GM12801 (cell line): Measurements from ENCODE around the gene LRRC73.

Source experiments
- TF ChIP-seq, protein P1 (sequence below): IDR thresholded peaks from one replicate; pipeline ENCODE4 v1.5.1; 2011; ENCODE audit warnings: control low read depth; ENCODE audit not compliant: insufficient read length; ENCODE audit errors: extremely low read depth

Gene LRRC73

DNA sequence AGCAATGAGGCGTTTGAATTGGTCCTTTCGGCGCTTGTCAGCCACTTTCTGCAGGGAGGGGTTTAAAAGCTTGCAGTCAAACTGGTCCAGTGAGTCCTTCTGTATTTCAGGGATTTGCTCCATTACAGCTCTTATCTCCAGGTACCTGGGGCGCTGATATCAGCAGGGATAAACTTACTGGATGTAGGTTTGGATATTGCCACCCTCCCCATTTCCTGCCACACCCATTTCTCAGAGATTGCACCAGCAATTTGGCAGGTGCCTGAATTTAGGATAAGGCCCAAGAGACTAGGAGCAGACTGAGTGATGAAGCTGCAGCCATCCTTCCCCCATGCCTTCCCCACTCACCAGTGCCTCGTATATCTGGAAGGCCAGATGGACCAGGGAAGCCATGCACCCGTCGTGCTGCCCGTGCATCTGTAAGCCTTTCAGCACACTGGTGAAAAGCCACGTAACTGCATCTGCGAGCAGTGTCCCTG is 14.4 kb upstream of the LRRC73 start:
- TF ChIP-seq, protein P1, sequence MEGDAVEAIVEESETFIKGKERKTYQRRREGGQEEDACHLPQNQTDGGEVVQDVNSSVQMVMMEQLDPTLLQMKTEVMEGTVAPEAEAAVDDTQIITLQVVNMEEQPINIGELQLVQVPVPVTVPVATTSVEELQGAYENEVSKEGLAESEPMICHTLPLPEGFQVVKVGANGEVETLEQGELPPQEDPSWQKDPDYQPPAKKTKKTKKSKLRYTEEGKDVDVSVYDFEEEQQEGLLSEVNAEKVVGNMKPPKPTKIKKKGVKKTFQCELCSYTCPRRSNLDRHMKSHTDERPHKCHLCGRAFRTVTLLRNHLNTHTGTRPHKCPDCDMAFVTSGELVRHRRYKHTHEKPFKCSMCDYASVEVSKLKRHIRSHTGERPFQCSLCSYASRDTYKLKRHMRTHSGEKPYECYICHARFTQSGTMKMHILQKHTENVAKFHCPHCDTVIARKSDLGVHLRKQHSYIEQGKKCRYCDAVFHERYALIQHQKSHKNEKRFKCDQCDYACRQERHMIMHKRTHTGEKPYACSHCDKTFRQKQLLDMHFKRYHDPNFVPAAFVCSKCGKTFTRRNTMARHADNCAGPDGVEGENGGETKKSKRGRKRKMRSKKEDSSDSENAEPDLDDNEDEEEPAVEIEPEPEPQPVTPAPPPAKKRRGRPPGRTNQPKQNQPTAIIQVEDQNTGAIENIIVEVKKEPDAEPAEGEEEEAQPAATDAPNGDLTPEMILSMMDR, result no peak

DNA sequence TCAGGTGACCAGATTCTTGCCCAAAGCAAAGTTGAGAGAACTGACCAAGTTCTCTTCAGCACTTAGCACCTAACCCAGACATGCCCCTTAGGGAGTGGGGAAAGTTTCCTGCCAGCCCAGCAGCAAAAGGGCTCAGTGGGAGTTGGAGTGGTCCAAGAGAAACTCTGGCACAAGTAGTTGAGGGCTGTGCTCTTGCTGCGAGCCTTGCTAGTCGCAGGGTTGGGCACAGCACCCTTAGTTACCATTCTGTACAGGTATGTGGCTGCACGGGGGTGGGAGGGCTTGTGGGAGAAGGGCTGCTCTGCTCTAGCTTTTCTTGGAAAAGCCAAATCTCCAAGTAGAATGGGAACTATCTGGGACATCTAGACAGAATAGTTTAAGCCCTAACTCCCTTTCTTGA is 13.1 kb upstream of the LRRC73 start:
- TF ChIP-seq, protein P1, result no peak

DNA sequence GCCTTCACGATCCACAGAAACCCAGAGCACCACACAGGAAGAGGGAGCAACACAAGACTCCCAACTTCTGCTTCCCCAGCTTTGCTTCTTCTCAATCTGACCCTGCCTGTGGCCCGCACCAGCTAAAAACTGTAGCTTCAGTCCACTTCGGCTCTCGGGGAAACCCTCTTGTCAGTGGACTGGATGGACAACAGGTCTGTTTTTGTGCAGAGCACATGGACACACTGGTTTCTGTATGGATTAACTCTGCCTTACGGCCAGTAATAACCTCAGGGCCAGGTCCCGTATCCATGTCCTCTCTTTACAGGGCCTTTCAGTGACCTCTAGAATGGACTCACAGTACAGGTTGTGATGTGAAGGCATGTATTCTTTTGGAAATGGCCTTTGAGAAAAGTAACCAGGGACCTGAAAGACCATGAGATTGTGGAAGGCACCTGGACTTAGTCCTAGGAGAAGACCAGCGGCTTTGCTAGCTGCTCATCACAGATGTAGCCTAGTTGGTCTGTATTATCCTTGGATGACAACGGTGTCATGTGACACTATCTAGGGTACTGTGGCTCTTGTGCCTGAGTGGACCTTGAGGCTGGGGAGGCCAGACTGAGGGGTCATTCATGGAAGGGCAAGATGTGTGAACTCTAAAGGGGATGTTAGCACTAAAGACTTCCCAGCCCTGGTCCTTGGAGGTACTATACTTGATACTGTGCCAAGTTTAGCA is 12.6 kb upstream of the LRRC73 start:
- TF ChIP-seq, protein P1, result no peak

DNA sequence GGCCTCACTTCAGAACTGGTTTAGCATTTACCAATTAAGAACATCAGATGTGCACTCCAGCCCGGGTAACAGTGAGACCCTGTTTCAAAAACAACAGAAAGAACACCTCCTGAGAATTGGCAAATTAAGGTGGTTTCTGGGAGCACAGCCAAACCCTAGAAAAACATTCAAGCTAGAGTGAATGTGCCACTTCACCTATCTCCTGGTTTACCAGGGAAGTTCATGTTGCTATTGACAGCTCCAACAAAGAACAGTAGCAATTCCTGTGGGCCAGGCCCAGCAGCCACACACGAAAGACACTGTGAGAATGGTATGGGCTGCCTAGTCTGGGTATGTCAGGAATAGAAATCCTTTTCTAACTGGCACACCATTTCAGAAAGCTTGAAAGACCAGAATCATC is 11.7 kb upstream of the LRRC73 start:
- TF ChIP-seq, protein P1, result no peak

DNA sequence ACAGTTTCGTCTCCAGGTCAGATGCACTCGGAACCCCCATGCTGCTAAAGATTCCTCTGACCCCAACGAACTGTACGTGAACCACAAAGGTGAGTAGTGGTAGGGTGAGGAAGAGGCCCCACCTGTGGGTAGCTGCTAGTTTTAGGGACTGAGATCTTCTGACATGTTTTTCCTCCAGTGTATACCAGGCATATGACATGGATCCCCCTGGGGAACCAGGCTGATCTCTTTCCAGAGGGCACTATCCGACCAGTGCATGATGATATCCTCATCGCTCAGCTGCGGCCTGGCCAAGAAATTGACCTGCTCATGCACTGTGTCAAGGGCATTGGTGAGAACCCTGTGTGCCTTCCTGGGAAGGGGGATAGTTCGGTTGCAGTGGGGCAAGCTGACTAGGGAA is 10.0 kb upstream of the LRRC73 start:
- TF ChIP-seq, protein P1, result no peak

DNA sequence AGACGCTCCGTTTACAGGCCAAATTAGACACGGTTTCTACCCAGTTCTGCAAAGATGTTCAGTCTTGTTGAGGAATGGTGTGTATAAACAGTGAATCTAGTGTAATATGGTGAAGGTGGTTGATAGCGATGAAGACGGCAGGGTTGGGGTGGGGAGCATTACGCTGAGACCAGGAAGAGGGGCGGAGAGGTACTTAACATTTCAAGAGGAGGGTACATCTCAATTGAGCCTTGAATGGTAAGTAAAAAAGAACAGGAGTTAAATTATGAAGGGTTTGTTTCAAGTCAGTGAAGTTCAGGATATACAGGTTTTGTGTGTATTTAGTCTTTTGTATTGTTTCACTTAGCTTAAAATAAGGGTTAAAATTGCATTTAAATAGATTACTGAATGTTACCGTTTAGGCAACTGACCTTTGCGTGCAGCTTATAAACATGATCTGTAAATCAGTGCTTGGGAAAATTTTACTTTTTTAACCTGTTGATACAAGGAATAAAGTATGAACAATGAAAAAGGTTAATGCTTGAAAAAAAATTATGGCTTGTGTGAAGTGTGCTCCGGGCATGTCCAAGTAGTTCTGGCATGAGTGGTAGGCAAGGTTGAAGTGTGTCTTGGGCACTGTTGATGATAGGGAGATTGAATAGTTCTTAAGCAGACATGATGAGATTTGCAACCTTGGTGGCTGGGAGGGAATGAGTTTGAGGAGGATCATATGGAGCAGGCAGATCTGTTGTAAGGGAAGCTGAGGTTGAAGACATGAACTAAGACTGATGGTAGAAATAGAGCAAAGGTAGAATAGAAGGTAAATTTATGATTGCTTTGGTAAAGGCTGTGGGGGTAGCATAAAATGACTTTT is 7.6 kb upstream of the LRRC73 start:
- TF ChIP-seq, protein P1, result no peak

DNA sequence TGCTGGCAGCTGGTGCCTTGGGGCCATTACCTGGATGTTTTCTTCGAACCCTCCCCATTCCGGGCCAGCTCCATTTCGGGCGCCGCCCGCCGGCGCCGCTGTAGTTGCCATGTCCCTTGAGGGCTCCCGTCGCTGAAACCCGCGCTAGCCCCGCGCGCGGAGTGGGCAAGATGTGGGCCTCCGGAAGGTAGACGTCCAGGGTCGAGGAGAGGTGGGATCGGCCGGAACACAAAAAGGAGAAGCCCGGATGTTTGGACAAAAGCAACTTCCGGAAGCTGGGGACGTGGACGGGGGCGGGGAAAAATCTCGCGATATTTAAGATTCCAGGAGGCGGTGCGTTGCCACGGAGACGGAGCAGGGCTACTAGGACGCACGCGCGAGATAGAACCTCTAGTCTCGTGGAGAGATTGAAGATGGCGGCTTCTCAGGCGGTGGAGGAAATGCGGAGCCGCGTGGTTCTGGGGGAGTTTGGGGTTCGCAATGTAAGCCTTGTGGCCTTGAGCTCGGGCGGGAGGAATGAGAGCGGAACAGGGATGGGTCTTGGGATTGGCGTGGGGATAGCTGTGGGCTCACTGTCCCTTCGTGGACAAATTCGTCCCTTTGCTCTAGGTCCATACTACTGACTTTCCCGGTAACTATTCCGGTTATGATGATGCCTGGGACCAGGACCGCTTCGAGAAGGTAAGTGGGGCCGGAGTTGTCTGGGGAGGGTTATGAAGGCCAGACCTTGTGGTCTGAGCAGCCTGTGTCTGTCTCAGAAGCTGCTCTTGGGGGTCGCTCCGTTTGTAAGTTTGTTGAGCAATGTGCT is 6.8 kb upstream of the LRRC73 start, which contains the start of the genes POLR1C and YIPF3:
Gene POLR1C (plus strand): TSS at position 393 of the 808 bp plus-strand sequence. CDS start 21 bp downstream, at position 414.
Gene YIPF3 (minus strand): TSS at position 230 of the 808 bp plus-strand sequence. CDS start 119 bp downstream, at position 111.
- TF ChIP-seq, protein P1, result no peak
